ENCODE data around the gene RIPK3. TPM values are rescaled to one million over a fixed set of nuclear protein-coding genes. Genes with fewer than 3 reads are reported as not detected.

Gene RIPK3
- polyA plus RNA-seq, 1 of the 3 experiments (the other 2 are of a cell fraction): not detected

- no peak overlapping the region for H3K9ac ChIP-seq
- H3F3A ChIP-seq (replicated peaks; ENCODE audit: insufficient read depth): peaks cover 5% of the 10 kb centered on the region
- H3K9me2 ChIP-seq: no peaks in the 10 kb centered on the region
- no peaks in the 10 kb centered on the region for H3K27me3 ChIP-seq (ENCODE audit: insufficient read depth)
- 88% methylated on average over 2 of the region's 2 CpGs for WGBS (ENCODE audit: low lambda C conversion rate)
- no peak overlapping the region for H2AFZ ChIP-seq (ENCODE audit: low read depth)
- no peak for DNase-seq
- no peak overlapping the region for H3K4me3 ChIP-seq (ENCODE audit: low read depth in 2 of 2, low read length in 1 of 2)
- peaks cover 0 to 2% of the 10 kb centered on the region in 2 experiments; a peak in 1 of 4 replicates for H3K4me1 ChIP-seq (ENCODE audit: control insufficient read depth in 1 of 2, insufficient read depth in 2 of 2, low read depth in 1 of 2, low read length in 1 of 2)
- TF ChIP-seq MAX (IDR thresholded peaks at IDR 0.05; ENCODE audit: low read depth) (no peak), TCF12 (IDR thresholded peaks at IDR 0.05) (no peak), SMC3 (IDR thresholded peaks at IDR 0.05; ENCODE audit: low read depth, low read length) (no peak), USF1 (IDR thresholded peaks at IDR 0.05; ENCODE audit: borderline replicate concordance, low read depth) (no peak), MEF2A (IDR thresholded peaks at IDR 0.05; ENCODE audit: borderline replicate concordance, low read depth) (no peak), SIN3A (IDR thresholded peaks at IDR 0.05; ENCODE audit: borderline replicate concordance, low read depth, low read length) (no peak), FOXJ3 (CRISPR knock-in tag; IDR thresholded peaks at IDR 0.05) (no peak), RFX5 (IDR thresholded peaks at IDR 0.05; ENCODE audit: low read length) (no peak), REST (IDR thresholded peaks at IDR 0.05; ENCODE audit: low read depth, low read length) (no peak), FOXM1 (IDR thresholded peaks at IDR 0.05; ENCODE audit: low read depth) (no peak), TAF1 (IDR thresholded peaks at IDR 0.05; ENCODE audit: borderline replicate concordance, low read depth, low read length) (no peak), CTCF (IDR thresholded peaks at IDR 0.05) (no peak), YY1 (IDR thresholded peaks at IDR 0.05; ENCODE audit: low read depth) (no peak), POLR2AphosphoS5 (IDR thresholded peaks at IDR 0.05; ENCODE audit: low read depth, low read length) (no peak), USF2 (IDR thresholded peaks at IDR 0.05; ENCODE audit: borderline replicate concordance, low read depth, low read length) (no peak), GATA2 (CRISPR knock-in tag; IDR thresholded peaks at IDR 0.05) (no peak), ELF1 (IDR thresholded peaks at IDR 0.05) (no peak), NFIC (IDR thresholded peaks at IDR 0.05; ENCODE audit: borderline replicate concordance) (no peak), TEAD4 (IDR thresholded peaks at IDR 0.05; ENCODE audit: borderline replicate concordance, insufficient read depth) (no peak), NRF1 (IDR thresholded peaks at IDR 0.05; ENCODE audit: low read depth, low read length) (no peak)
- no peaks in the 10 kb centered on the region for H4K20me1 ChIP-seq (ENCODE audit: insufficient read depth)
- no peaks in the 10 kb centered on the region for H3K9me3 ChIP-seq
- no peaks in the 10 kb centered on the region for H3K79me2 ChIP-seq (ENCODE audit: insufficient read depth)
- POLR2A ChIA-PET: no interaction called here
- no peak overlapping the region for H3K4me2 ChIP-seq
- no peak overlapping the region for H3K27ac ChIP-seq (ENCODE audit: low read depth in 2 of 2, low read length in 1 of 2)
- no peaks in the 10 kb centered on the region for H3K36me3 ChIP-seq (replicated peaks in 1 of 2; ENCODE audit: control insufficient read depth in 1 of 2, insufficient read depth in 2 of 2, low read length in 1 of 2)
- CTCF ChIA-PET: interaction anchor here (1.5 kb wide), 1 partner anchor 53 kb away, joined by 3 read pairs; no protein-coding TSS in a partner anchor
Measured at GRCh38 chr14:24387009-24387345, 47.2 kb upstream of the RIPK3 start.

Data from SK-N-SH (cell line).